OCI-LY7 (cell line): ENCODE data around the gene ZNF679. TPM values are rescaled to one million over a fixed set of nuclear protein-coding genes. Genes with fewer than 3 reads are reported as not detected.

ENCODE experiments used
- BruUV-seq: library from RNA; stranded (reverse); fragments of 400-500 nt; replicated peaks from 2 replicates; lab custom pipeline; 2021; lab: Mats Ljungman, UMichigan
- CTCF ChIA-PET: fragments of 300-600 bp; sonication (Branson Sonifier 250); formaldehyde crosslinking; loops from one replicate; lab custom pipeline; 2022; ENCODE audit warnings: antibody characterized with exemption; ENCODE audit not compliant: unreplicated experiment; lab: Charles Lee
- POLR2A ChIA-PET: fragments of 300-600 bp; sonication (Branson Sonifier 250); formaldehyde crosslinking; loops from one replicate; lab custom pipeline; 2022; ENCODE audit warnings: antibody characterized with exemption; lab: Charles Lee
- DNase-seq: peaks from one replicate; pipeline ENCODE4 v3.0.0-alpha.2; 2015; ENCODE audit warnings: low spot score
- H2AFZ ChIP-seq: fragments of 200-600 bp; sonication (generic), shearing (Covaris generic); 2 replicates; pipeline ENCODE4 v1.6.1; 2014; ENCODE audit warnings: mild to moderate bottlenecking, antibody characterized with exemption, low read length, moderate library complexity
- H3K27ac ChIP-seq: fragments of 200-600 bp; sonication (generic); 2 replicates; pipeline ENCODE4 v1.5.1; 2014; ENCODE audit warnings: mixed run types, low read depth, mild to moderate bottlenecking, moderate library complexity, low read length, inconsistent platforms; ENCODE audit not compliant: poor library complexity, severe bottlenecking
- H3K36me3 ChIP-seq: fragments of 200-600 bp; sonication (generic); 2 replicates; pipeline ENCODE4 v1.6.1; 2014; ENCODE audit warnings: mild to moderate bottlenecking, antibody characterized with exemption, low read length, moderate library complexity, mixed read lengths; ENCODE audit not compliant: insufficient read depth
- H3K4me1 ChIP-seq: fragments of 200-600 bp; sonication (generic); 2 replicates; pipeline ENCODE4 v1.5.1; 2014; ENCODE audit warnings: mild to moderate bottlenecking, low read length; ENCODE audit not compliant: insufficient read depth, poor library complexity, severe bottlenecking
- H3K4me2 ChIP-seq: fragments of 200-600 bp; sonication (generic); 2 replicates; pipeline ENCODE4 v1.6.1; 2014; ENCODE audit warnings: mild to moderate bottlenecking, low read length
- H3K4me3 ChIP-seq: fragments of 200-600 bp; sonication (generic); 2 replicates; pipeline ENCODE4 v1.5.1; 2014; ENCODE audit warnings: mild to moderate bottlenecking, low read depth, low read length; ENCODE audit not compliant: poor library complexity, severe bottlenecking
- H3K79me2 ChIP-seq: fragments of 200-600 bp; sonication (generic); 2 replicates; pipeline ENCODE4 v1.6.1; 2016; ENCODE audit warnings: low read depth, mild to moderate bottlenecking, low read length, moderate library complexity, mixed read lengths; ENCODE audit not compliant: insufficient read depth
- H3K9me2 ChIP-seq: fragments of 200-600 bp; sonication (generic); 2 replicates; pipeline ENCODE4 v1.6.1; 2016; ENCODE audit warnings: mild to moderate bottlenecking, low read length, mixed read lengths; ENCODE audit not compliant: insufficient read depth
- H3K9me3 ChIP-seq: fragments of 200-600 bp; sonication (generic); 2 replicates; pipeline ENCODE4 v1.6.1; 2014; ENCODE audit warnings: mild to moderate bottlenecking, mixed run types, low read length, mixed read lengths
- H4K20me1 ChIP-seq: fragments of 200-600 bp; sonication (generic); 2 replicates; pipeline ENCODE4 v1.6.1; 2014; ENCODE audit warnings: mild to moderate bottlenecking, antibody characterized with exemption, low read length, moderate library complexity, mixed read lengths; ENCODE audit not compliant: insufficient read depth
- CTCF ChIP-seq: fragments of 200-600 bp; sonication (generic); conservative IDR thresholded peaks from 2 replicates; pipeline ENCODE4 v1.5.1; 2014; ENCODE audit warnings: mild to moderate bottlenecking, antibody characterized with exemption, low read length, moderate library complexity, mixed read lengths
- EZH2phosphoT487 ChIP-seq: fragments of 200-600 bp; sonication (generic); IDR thresholded peaks from 2 replicates; pipeline ENCODE4 v1.6.1; 2018; ENCODE audit warnings: low read depth, borderline replicate concordance, mild to moderate bottlenecking, mixed run types, antibody characterized with exemption, low read length, moderate library complexity, mixed read lengths
- intact Hi-C: fragments of 100-400 bp; cut with micrococcal nuclease; formaldehyde crosslinking; loops from one replicate; pipeline ENCODE4 v1.10.0; 2022; ENCODE audit not compliant: unreplicated experiment
- total RNA-seq, 2 experiments: library from RNA; depleted of rRNA in 1 of 2; stranded (reverse); fragments of >200 nt in 1 of 2; shearing (Covaris generic) in 1 of 2; gene quantifications; 2 replicates each; pipeline ENCODE4 v1.2.3, GENCODE V29; 2014 to 2022

The ZNF679 gene
- total RNA-seq, 2 experiments from 2014 or later, result not detected

- H3K9me3 ChIP-seq, result no peaks in the 10 kb centered on the region
- intact Hi-C loops, result no loop called here
- no peaks in the 10 kb centered on the region for H3K4me1 ChIP-seq
- no peak overlapping the region for H2AFZ ChIP-seq
- H4K20me1 ChIP-seq, result no peaks in the 10 kb centered on the region
- H3K27ac ChIP-seq, result no peak overlapping the region
- no peak for TF ChIP-seq EZH2phosphoT487
- no peak for TF ChIP-seq CTCF
- H3K36me3 ChIP-seq, result no peaks in the 10 kb centered on the region
- BruUV-seq, result no TSS peak
- DNase-seq, result no peak
- H3K79me2 ChIP-seq, result no peaks in the 10 kb centered on the region
- H3K4me2 ChIP-seq, result no peak overlapping the region
- CTCF ChIA-PET, result no interaction called here
- no peaks in the 10 kb centered on the region for H3K9me2 ChIP-seq
- POLR2A ChIA-PET, result no interaction called here
- H3K4me3 ChIP-seq, result no peak overlapping the region
These were observed 44.4 kb upstream of the ZNF679 start for GRCh38 chr7:64183827-64184372.

GRCh38 chr7:64184376-64184775 is 43.9 kb upstream of the ZNF679 start:
- no peak for DNase-seq
- no peak overlapping the region for H3K27ac ChIP-seq
- no peaks in the 10 kb centered on the region for H4K20me1 ChIP-seq
- no peaks in the 10 kb centered on the region for H3K9me3 ChIP-seq
- H3K79me2 ChIP-seq, result no peaks in the 10 kb centered on the region
- no peak overlapping the region for H2AFZ ChIP-seq
- no peaks in the 10 kb centered on the region for H3K36me3 ChIP-seq
- ChIA-PET CTCF (no interaction called here), POLR2A (interaction anchor here (1.8 kb wide), 1 partner anchor 11 kb away, joined by 5 read pairs; no protein-coding TSS in a partner anchor)
- H3K4me3 ChIP-seq, result no peak overlapping the region
- intact Hi-C loops, result no loop called here
- no peak overlapping the region for H3K4me2 ChIP-seq
- no peaks in the 10 kb centered on the region for H3K9me2 ChIP-seq
- no TSS peak for BruUV-seq
- no peak for TF ChIP-seq EZH2phosphoT487
- no peak for TF ChIP-seq CTCF
- no peaks in the 10 kb centered on the region for H3K4me1 ChIP-seq

- no peaks in the 10 kb centered on the region for H3K4me1 ChIP-seq
- no peaks in the 10 kb centered on the region for H4K20me1 ChIP-seq
- no peak for TF ChIP-seq EZH2phosphoT487
- no peak for TF ChIP-seq CTCF
- no peak overlapping the region for H2AFZ ChIP-seq
- POLR2A ChIA-PET, result no interaction called here
- BruUV-seq, result no TSS peak
- CTCF ChIA-PET, result no interaction called here
- no peaks in the 10 kb centered on the region for H3K79me2 ChIP-seq
- H3K27ac ChIP-seq, result no peak overlapping the region
- no peaks in the 10 kb centered on the region for H3K9me2 ChIP-seq
- H3K9me3 ChIP-seq, result no peaks in the 10 kb centered on the region
- H3K4me2 ChIP-seq, result no peak overlapping the region
- no peak for DNase-seq
- no peak overlapping the region for H3K4me3 ChIP-seq
- intact Hi-C loops, result no loop called here
- no peaks in the 10 kb centered on the region for H3K36me3 ChIP-seq
These were observed 40.9 kb upstream of the ZNF679 start for GRCh38 chr7:64187408-64187807.
